ENCODE measurements around the gene ADPRHL1.

ADPRHL1 gene

DNA sequence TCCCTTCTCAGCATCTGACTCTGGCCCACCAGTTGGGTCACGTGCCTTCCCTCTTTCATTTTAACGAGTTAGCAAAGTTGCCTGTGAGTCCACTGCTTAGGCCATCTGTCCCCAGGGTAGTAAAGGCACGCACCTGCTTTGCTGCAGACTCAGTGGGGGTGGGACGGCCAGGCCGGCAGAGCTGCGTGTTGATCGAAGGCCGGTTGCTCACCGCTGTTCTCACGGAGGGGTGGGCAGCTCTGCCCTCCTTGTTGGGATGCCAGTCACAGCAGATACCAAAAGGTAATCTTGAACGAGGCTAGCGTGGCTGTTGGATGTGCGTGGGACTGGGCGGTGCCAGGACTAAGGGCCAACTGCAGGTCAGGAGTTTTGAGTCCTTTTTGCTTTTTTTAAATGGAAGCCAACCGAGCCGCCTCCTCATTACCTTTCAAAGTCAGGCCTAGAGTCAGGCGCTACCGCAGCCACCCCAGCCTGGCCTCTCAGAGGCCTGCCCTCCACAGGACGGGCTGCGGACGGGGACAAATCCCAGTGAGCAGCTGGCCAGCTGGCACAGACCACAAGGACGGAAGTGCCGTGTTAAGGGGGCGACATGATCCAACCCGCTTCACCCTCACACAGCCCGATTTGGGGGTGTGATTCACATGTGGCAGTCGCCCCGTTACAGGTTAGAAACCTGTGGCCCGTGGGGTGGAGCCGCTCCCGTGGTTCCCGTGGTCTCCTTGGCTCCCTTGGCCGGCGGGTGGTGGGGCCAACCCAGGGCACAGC lies 20.6 kb downstream of the ADPRHL1 start:
- DNase-seq (ENCODE audit: low read depth in 2 of 2) = no peak

DNA sequence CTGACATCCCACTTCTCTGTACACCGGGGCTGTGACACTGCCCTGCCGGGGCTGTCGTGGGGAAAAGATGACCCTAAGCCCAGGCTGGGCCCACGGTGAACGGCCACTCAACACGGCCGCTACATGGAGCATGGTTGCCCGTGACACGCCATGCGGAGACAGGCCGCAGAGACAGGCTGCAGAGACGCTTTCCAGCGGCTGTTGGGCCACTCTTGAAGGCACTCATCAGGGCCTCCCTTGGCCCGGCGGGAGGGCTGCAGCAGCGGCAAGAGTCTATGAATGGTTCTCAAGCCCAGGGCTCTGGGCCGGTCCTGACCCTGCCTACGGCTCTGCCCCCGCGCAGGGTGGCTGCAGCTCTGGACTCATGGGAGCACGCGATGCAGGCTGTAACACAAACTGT lies 22.1 kb downstream of the ADPRHL1 start:
- DNase-seq (ENCODE audit: low read depth in 2 of 2) = no peak

DNA sequence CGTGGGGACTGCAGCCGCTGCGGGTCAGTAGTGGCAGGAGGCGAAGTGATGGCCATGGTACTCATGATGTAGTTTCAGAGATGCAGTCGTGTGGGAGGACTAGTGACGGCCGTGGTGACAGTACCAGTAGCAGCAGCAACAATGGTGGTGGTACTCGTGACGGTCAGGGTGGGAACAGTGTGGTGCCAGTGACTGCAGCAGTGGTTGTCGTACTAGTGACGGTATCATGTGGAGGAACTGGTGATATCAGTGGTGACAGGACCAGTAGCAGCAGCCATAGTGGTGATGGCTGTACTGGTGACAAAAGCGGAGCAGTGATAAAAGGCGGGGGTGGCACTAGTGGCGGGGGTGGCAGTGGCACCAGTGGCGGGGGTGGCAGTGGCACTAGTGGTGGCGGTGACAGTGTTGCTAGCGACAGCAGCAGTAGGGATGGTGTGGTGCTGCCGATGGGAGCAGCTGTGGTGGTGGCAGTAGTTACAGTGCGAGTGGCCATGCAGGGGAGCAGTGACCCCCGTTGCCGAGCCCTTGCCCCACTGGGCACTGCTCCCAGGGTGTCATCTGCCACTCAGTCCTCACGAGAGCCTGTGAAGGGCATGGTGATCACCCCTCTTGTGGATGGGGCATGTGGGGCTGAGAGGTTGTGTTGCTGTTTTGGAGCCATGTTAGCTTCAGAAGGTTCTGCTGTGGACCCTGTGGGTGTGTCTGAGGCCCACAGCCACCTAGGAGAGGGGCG lies 22.7 kb downstream of the ADPRHL1 start:
- DNase-seq (ENCODE audit: low read depth in 2 of 2) = no peak

DNA sequence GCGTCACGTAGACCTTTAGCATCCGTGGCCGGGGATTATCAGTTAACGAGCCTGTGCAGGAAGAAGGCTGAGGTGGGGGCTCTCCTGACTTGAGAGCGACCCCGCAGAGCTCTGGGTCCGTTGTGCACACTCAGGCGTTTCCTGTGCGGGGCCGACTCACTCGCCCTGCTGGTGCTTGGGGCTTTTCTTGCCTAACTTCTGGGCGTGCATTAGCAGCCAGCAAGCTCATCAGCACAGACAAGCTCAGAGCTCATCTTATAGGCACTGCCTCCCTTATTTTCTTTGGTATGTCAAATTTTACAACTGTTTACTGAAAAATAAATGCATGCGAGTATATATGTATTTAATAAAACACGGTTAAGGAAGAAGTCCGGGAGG lies 23.7 kb downstream of the ADPRHL1 start:
- no peak for DNase-seq (ENCODE audit: low read depth in 2 of 2)

DNA sequence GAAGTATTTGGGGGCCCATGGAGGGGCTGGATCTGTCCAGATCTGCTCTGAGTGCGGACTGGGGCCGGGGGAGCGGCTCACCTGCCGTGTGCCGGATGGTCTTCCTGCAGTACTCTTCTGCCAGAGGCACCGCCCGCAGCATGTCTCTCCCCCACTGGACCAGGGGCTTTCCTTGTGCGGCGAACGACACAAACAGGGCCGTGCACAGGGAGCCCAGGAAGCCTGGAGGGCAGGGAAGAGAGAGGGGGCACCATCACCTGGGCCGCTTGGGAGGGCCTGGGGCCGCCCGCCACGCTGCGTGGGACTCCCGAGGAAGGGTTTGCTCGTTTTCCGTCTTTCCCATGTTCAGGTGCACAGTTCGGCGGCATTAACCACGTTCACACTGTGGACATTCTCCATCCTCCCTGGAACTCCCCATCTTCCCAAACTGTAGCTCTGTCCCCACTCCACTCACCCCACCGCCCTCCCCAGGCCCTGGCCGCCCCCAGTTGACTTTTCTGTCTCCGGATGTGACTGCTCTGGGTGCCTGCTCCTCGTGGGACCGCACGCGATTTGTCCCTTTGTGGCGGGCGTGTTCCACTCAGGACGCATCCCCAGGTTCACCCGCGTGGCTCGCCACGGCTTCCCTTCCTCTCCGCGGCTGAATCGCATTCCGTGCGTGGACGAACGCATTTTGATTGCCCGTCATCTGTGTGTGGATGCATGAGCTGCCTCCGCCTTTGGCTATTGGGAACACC lies 24.2 kb downstream of the ADPRHL1 start:
- no peak for DNase-seq (ENCODE audit: low read depth in 2 of 2)

DNA sequence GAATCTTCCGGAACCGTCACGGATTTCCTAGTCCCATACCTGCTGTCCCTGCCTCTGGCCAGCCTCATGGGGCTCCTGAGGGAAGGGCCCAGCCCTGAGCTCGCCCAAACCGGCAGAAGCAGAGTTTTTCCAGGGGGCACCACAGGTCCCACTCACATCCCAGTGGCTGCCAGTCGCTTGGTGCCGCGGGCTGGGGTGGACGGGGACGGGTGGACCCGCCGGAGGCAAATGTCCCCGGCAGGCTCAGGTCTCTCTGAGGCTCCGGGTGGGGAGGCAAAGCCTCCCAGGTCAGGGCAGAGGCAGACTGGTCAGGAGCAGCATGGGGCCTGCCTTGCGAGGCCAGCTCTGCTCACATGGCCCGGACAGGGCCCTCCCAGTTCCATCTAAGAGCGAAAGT lies 24.8 kb downstream of the ADPRHL1 start:
- no peak for DNase-seq (ENCODE audit: low read depth in 2 of 2)

DNA sequence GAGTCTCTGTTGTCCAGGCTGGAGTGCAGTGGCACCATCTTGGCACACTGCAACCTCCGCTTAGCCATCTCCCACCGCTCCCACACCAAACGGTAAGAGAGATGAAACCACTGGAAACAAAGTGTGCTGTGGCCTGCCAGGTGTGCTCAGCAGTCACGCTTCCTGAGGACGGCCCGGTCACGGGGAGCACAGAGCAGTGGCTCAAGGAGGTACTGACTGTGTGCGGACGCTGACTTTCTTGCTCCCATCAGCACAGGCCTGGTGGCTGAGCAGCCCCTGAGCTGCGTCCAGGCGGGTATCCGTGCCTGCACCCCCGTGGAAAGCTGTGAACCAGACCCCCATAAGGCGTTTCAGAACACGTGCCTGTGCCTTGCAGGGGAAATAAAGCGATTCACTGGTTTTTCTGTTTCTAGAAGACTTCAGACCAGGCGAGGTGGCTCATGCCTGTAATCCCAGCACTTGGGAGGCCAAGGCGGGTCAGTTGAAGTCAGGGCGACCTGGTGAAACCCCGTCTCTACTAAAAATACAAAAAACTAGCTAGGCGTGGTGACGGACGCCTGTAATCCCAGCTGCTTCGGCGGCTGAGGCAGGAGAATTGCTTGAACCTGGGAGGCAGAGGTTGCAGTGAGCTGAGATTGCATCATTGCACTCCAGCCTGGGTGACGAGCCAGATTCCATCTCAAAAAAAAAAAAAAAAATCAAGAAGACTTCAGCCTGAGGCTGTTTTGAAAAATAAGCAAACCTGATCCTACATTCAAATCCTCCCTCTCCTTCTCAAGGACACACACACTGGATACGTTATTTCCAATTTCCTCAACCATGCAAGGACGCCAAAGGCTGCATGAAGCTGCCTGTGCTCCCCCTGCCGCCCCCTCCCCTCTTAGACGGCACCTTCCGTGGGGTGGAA lies 25.5 kb downstream of the ADPRHL1 start:
- no peak for DNase-seq (ENCODE audit: low read depth in 2 of 2)

- no peak for DNase-seq (ENCODE audit: low read depth in 2 of 2)
Measured at GRCh38 chr13:113426591-113426986, 26.7 kb downstream of the ADPRHL1 start.

DNA sequence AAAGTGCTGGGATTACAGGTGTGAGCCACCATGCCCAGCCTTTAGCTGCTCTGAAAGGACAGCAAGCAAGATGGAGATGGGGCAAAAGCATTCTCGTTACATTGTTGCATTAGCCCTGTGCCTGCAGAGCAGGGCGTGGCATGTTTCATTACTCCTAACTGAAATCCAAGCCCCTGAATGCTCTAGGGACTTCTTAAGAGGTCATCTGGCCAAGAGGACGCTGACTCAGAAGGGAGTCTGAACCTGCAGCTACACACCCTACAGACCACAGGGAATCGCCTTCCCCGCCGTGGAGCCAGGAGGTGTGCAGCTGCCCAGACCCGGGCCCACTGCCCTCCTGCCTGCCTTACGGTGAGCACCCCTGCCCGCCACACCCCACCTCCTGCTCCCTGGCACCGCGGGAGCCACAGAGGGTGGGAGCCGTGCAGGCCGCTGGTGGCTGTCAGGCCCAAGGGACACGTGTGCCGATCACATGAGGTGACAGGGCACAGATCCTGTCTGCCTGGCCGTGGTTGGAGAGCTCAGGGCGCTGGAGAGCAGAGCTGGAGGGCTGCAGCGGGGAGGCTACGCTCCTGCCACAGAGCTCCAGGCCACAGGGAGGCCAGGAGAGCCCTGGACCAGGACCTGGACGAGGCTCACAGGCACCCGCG lies 27.2 kb downstream of the ADPRHL1 start:
- no peak for DNase-seq (ENCODE audit: low read depth in 2 of 2)

- no peak for DNase-seq (ENCODE audit: low read depth in 2 of 2)
Measured at GRCh38 chr13:113423520-113424163, 29.6 kb downstream of the ADPRHL1 start.

DNA sequence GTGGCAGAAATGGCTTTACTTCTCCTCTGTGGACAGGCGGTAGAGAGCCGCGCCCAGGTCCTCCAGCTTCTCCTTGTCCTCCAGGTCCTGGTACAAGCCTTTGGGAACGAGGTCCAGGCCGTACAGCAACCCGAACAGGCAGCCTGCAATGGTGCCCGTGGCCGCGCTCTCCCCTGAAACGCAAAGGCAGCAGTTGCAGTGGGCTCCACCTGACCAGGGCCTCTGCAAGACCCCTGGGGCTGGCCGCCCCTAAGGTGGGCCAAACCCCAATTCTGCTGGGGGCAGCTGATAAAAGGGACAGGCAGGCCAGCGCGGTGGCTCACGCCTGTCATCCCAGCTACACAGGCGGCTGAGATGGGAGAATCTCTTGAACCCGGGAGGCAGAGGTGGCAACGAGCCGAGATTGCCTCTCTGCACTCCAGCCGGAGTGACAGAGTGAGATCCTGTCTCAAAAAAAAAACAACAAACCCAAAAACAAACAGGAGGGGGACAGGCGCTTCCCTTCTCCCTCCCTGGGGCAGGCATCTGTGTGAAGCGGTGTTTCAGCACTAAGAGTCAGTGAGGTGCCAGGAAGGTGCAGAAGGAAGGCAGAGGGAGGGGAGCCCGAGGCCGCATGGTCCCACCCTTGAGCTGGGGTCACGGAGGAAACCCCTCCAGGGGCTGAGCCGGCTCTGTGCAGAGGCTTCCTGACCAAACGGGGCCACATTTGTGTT lies 30.3 kb downstream of the ADPRHL1 start:
- DNase-seq (ENCODE audit: low read depth in 2 of 2) = no peak

DNA sequence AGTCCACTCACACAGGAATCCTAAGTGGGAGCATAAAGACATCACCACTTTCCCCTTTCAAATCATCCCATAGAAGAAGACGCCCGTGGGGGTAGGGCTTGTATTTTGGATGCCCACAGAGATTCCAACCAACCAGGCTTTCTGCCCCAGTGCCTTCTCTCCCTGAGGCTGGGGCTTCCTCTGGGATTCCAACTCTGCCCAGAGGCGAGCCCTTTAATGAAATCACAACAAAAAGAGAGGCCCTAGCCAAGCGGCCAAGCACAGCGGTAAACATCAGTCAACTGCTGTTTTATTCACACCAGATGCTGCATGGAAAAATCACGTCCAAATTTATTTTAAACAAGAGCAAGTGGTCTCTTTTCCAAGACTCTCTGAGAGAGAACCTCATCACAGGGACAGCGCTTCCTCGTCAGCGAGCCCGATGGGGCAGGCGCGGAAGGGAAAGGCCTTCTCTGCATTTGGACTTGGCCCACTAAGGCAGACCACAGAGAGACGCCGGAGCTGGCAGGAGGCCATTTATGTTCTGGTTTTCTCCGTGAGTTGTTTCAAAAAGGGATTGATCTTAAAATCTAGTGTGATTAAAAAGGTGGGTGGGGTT lies 31.5 kb downstream of the ADPRHL1 start:
- no peak for DNase-seq (ENCODE audit: low read depth in 2 of 2)

DNA sequence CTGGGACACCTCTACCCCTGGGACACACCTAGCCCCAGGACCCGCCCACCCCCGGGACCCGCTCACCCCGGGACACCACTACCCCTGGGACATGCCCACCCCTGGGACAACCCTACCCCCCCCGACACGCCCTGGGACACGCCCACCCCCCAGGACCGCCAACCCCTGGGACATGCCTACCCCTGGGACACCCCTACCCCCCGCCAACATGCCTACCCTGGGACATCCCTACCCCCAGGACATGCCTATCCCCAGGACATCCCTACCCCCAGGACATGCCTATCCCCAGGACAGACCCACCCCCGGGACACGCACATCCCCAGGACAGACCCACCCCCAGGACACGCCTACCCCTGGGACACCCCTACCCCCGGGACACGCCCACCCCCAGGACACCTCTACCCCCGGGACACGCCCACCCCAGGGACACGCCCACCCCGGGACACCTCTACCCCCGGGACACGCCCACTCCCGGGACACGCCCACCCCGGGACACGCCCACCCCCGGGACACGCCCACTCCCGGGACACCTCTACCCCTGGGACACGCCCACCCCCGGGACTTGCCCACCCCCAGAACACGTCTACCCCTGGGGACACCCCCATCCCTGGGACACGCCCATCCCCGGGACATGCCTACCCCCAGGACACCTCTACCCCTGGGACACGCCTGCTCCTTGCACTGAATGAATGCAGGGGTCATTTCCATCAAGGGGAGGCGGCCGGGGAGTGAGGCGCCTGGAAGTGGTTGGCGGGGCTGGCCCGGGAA lies 32.3 kb downstream of the ADPRHL1 start:
- DNase-seq (ENCODE audit: low read depth in 2 of 2) = no peak

DNA sequence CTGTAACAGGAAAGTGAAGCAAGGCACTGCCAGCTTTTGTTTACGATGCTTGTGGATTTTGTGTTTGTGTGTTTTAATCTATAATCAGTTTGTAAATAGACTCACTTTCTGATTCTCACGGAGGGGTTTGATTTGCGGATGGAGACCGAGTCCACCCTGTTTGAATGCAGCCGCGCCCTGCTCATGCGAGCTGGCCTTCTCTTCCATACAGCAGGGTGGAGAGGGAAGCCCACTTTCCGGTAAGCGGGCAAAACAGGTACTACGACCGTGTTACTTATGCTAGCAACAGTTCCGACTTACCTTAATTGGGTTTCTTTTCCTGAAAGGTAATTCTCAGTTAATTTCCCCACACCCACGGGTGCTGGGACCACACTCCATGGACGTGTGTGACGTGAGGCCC lies 33.1 kb downstream of the ADPRHL1 start:
- no peak for DNase-seq (ENCODE audit: low read depth in 2 of 2)

GRCh38 chr13:113419531-113420193 lies 33.6 kb downstream of the ADPRHL1 start:
- DNase-seq (ENCODE audit: low read depth in 2 of 2) = no peak

- DNase-seq (ENCODE audit: low read depth in 2 of 2) = no peak
Measured at GRCh38 chr13:113418722-113419049, 34.6 kb downstream of the ADPRHL1 start.

DNA sequence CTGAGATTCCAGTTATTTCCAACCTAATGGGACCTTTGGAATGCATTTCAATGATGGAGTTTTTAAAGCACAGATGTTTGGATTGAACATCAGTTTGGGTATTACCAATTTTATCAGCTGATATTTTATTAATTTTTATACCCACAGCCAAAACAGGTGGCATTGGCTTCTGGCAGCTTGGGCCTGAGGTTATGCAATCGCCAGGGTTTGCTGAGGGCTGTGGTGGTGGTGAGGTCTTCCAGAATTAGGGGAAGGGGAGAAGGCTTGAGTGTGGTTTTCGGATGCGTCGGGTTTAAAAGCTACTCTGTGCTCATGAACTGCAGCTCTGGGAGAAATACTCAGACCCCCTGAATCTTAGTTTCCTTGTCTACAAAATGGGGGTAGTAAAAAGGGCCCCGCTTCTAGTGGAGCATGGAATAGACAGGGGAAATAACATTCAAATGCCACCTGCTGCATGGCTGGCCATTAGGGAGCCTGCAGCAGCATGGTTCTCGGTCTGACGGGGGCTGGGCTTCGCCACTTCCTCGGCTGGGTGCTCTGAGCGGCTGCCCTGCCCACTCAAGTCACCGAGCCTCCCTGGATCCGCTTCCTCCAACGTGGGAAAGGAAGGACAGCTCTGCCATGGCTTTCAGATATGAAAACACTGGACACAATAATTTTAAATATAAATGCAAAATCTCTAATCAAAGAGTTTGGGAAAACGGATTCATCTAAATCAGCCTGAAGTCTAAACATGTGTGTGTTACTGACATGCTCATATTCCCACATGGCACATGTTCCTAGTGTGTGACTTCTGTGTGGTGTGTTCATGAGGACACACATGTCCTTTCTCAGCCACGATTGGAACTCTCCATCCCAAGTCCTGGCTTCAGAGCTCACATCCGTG lies 35.2 kb downstream of the ADPRHL1 start:
- no peak for DNase-seq (ENCODE audit: low read depth in 2 of 2)
